OCI-LY1 (cell line): Measurements from ENCODE around the gene TPBGL.
A peak's percentile ranks its signal among the peaks of the same experiment; 100 is the strongest.

Source experiments
- H2AFZ ChIP-seq: fragments of 200-600 bp; sonication (generic), shearing (Covaris generic); 2 replicates; pipeline ENCODE4 v1.6.0; 2014; ENCODE audit warnings: antibody characterized with exemption, mild to moderate bottlenecking, low read length
- H3F3A ChIP-seq: fragments of 200-600 bp; sonication (generic), shearing (Covaris generic); 2 replicates; pipeline ENCODE4 v1.6.0; 2014; ENCODE audit warnings: mild to moderate bottlenecking, antibody characterized with exemption, low read length, moderate library complexity; ENCODE audit not compliant: insufficient read depth
- H3K27ac ChIP-seq: fragments of 200-600 bp; sonication (generic); 2 replicates; pipeline ENCODE4 v1.5.1; 2014; ENCODE audit warnings: low read length, mixed run types, mild to moderate bottlenecking, low read depth; ENCODE audit not compliant: poor library complexity, severe bottlenecking
- H3K27me3 ChIP-seq: fragments of 200-600 bp; sonication (generic); 2 replicates; pipeline ENCODE4 v1.6.0; 2014; ENCODE audit warnings: antibody characterized with exemption, mild to moderate bottlenecking, low read length, moderate library complexity; ENCODE audit not compliant: insufficient read depth
- H3K36me3 ChIP-seq: fragments of 200-600 bp; sonication (generic); 2 replicates; pipeline ENCODE4 v1.6.1; 2014; ENCODE audit warnings: mild to moderate bottlenecking, antibody characterized with exemption, low read length, moderate library complexity, mixed read lengths; ENCODE audit not compliant: insufficient read depth
- H3K4me1 ChIP-seq: fragments of 200-600 bp; sonication (generic); 2 replicates; pipeline ENCODE4 v1.5.1; 2014; ENCODE audit warnings: mild to moderate bottlenecking, low read length, moderate library complexity; ENCODE audit not compliant: insufficient read depth, severe bottlenecking
- H3K4me2 ChIP-seq: fragments of 200-600 bp; sonication (generic), shearing (Covaris generic); 2 replicates; pipeline ENCODE4 v1.6.1; 2014; ENCODE audit warnings: low read length
- H3K4me3 ChIP-seq: fragments of 200-600 bp; sonication (generic); 2 replicates; pipeline ENCODE4 v1.5.1; 2014; ENCODE audit warnings: low read length, low read depth, mild to moderate bottlenecking, mixed read lengths; ENCODE audit not compliant: poor library complexity, severe bottlenecking
- H3K79me2 ChIP-seq: fragments of 200-600 bp; shearing (Covaris generic); 2 replicates; pipeline ENCODE4 v1.6.1; 2016; ENCODE audit warnings: mixed run types, low read length, mixed read lengths; ENCODE audit not compliant: insufficient read depth
- H3K9ac ChIP-seq: fragments of 200-600 bp; sonication (generic), shearing (Covaris generic); 2 replicates; pipeline ENCODE4 v1.6.1; 2014; ENCODE audit warnings: mild to moderate bottlenecking, low read length, mixed read lengths
- H3K9me2 ChIP-seq: fragments of 200-600 bp; sonication (generic), shearing (Covaris generic); 2 replicates; pipeline ENCODE4 v1.6.1; 2014; ENCODE audit warnings: low read depth, mild to moderate bottlenecking, low read length, mixed read lengths
- H3K9me3 ChIP-seq: fragments of 200-600 bp; shearing (Covaris generic); 2 replicates; pipeline ENCODE4 v1.6.1; 2014; ENCODE audit warnings: low read length, mixed read lengths
- H4K20me1 ChIP-seq: fragments of 200-600 bp; sonication (generic), shearing (Covaris generic); 2 replicates; pipeline ENCODE4 v1.6.0; 2016; ENCODE audit warnings: mild to moderate bottlenecking, low read length; ENCODE audit not compliant: insufficient read depth
- CTCF ChIP-seq: fragments of 200-600 bp; sonication (generic), shearing (Covaris generic); IDR thresholded peaks from 2 replicates; pipeline ENCODE4 v1.5.1; 2017; ENCODE audit warnings: mild to moderate bottlenecking, antibody characterized with exemption, low read length, moderate library complexity, mixed read lengths
- EZH2 ChIP-seq: fragments of 200-600 bp; sonication (generic), shearing (Covaris generic); IDR thresholded peaks from 2 replicates; pipeline ENCODE4 v1.8.0; 2017; ENCODE audit warnings: borderline replicate concordance, mixed run types, mild to moderate bottlenecking, antibody characterized with exemption, low read length, moderate library complexity, mixed read lengths

Gene TPBGL

DNA sequence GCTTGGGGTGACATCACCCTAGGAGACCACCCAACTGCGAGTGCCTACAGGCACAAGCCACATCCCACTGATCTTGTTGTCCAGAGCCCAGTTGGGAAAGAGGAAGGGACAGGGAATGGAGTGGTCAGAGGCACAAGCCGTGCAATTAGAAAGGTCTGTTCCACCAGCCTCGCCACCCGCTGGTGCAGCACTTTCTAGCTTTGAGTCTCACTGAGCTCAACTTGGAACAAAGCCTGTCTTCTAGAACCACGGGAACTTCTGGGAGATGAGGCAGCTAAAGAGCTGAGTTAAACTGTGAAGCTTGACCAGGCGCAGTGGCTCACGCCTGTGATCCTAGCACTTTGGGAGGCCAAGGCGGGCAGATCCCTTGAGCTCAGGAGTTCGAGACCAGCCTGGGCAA is 29.3 kb downstream of the TPBGL start:
- Histone ChIP-seq H3K9me3 (no peaks in the 10 kb centered on the region), H3K9me2 (no peaks in the 10 kb centered on the region), H3K27ac (no peak overlapping the region), H3K9ac (no peak overlapping the region), H3K27me3 (no peaks in the 10 kb centered on the region; the same call in 1 of the 2 replicates), H3K4me3 (no peak overlapping the region), H3K4me1 (no peaks in the 10 kb centered on the region), H2AFZ (no peak overlapping the region), H3K36me3 (no peaks in the 10 kb centered on the region), H3K79me2 (no peaks in the 10 kb centered on the region), H3F3A (no peaks in the 10 kb centered on the region), H3K4me2 (no peak overlapping the region), H4K20me1 (no peaks in the 10 kb centered on the region)
- TF ChIP-seq CTCF, result no peak
- TF ChIP-seq EZH2, result no peak

- Histone ChIP-seq H3K9me2 (no peaks in the 10 kb centered on the region), H4K20me1 (no peaks in the 10 kb centered on the region)
These were observed 30.4 kb downstream of the TPBGL start for GRCh38 chr11:75270896-75271418.

DNA sequence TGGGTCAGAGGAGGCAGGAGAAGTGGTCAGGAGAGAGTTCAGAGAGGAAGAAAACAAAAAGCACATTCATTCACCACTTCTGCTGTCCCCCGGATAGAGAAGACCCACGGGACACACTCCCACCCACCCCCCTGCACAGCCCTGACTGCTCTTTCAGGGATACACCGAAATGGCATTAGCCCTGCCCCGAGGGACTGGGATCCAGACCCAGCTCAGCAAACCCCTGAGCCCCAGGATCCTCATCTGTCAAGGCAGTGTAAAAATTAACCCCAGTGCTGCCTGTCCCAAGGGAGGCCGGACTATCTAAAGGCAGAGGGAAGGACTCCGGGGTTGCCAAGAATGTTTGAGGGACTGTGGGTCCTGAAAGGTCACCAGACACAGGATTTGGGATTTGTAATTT is 31.2 kb downstream of the TPBGL start:
- Histone ChIP-seq H3K4me1 (peaks cover 11% of the 10 kb centered on the region), H3K36me3 (no peaks in the 10 kb centered on the region), H3K4me2 (no peak overlapping the region), H3K4me3 (no peak overlapping the region), H4K20me1 (no peaks in the 10 kb centered on the region), H2AFZ (no peak overlapping the region), H3K27ac (no peak overlapping the region), H3K9ac (no peak overlapping the region), H3K9me3 (no peaks in the 10 kb centered on the region), H3K79me2 (no peaks in the 10 kb centered on the region), H3F3A (no peaks in the 10 kb centered on the region), H3K27me3 (no peaks in the 10 kb centered on the region; the same call in 1 of the 2 replicates), H3K9me2 (no peaks in the 10 kb centered on the region)
- TF ChIP-seq EZH2, result no peak
- no peak for TF ChIP-seq CTCF

More at GRCh38 chr11:75270896-75271418, 30.4 kb downstream of the TPBGL start:
- Histone ChIP-seq H3K4me1 (peaks cover 9% of the 10 kb centered on the region), H3K27me3 (no peaks in the 10 kb centered on the region; the same call in 1 of the 2 replicates), H3K4me2 (no peak overlapping the region), H3K36me3 (no peaks in the 10 kb centered on the region), H3K4me3 (no peak overlapping the region), H3F3A (no peaks in the 10 kb centered on the region), H3K27ac (no peak overlapping the region), H2AFZ (no peak overlapping the region), H3K9me3 (no peaks in the 10 kb centered on the region), H3K9ac (no peak overlapping the region), H3K79me2 (no peaks in the 10 kb centered on the region)
- TF ChIP-seq CTCF (peak; percentile 52; the same call in 1 of the 2 replicates), EZH2 (no peak)
